HepG2 (cell line): ENCODE measurements around the gene GPBP1. TPM values are rescaled to one million over a fixed set of nuclear protein-coding genes. Genes with fewer than 3 reads are reported as not detected.

Experiments
- ATAC-seq: fragments of 200-7000 bp; cut with Tn5 transposase; 3 replicates; pipeline ENCODE4 v1.9.1; 2020; ENCODE audit warnings: mild to moderate bottlenecking, moderate library complexity
- BruUV-seq: library from RNA; stranded (reverse); fragments of 400-500 nt; replicated peaks from 2 replicates; lab custom pipeline; 2021; lab: Mats Ljungman, UMichigan
- CTCF ChIA-PET: fragments of 300-600 bp; formaldehyde crosslinking; extraction: SDS; loops from one replicate; lab custom pipeline; 2021; ENCODE audit warnings: low total read pairs, inconsistent platforms, low intra/inter-chr PET ratio; lab: Yijun Ruan, JAX
- POLR2A ChIA-PET: fragments of 350-600 bp; sonication (Branson Sonifier 250); formaldehyde crosslinking; loops from one replicate; lab custom pipeline; 2020; ENCODE audit warnings: antibody characterized with exemption, inconsistent platforms; lab: Yijun Ruan, JAX
- DNase-seq: peaks from one replicate; pipeline ENCODE4 v3.0.0-alpha.2; 2015; ENCODE audit warnings: low spot score
- FAIRE-seq: peaks from 3 replicates; lab custom pipeline; 2011; peaks lifted over from hg19 to GRCh38; lab: Jason Lieb, UNC
- H2AFZ ChIP-seq: one replicate; pipeline ENCODE4 v1.6.1; 2011; ENCODE audit warnings: low read length, inconsistent platforms
- H3K27ac ChIP-seq: fragments of 300-600 bp; 3 replicates; pipeline ENCODE4 v1.8.0; 2011; ENCODE audit warnings: mixed run types, mild to moderate bottlenecking, mixed read lengths, low read length, inconsistent platforms; ENCODE audit not compliant: insufficient read depth; ENCODE audit errors: extremely low read length
- H3K27me3 ChIP-seq, 2 experiments: fragments of 200-600 bp in 1 of 2; 2 replicates in 1 of 2; 3 replicates in 1 of 2; pipeline versions ENCODE4 v1.6.0 to v1.8.0; 2011; ENCODE audit warnings: low read length in 2 of 2, mild to moderate bottlenecking in 2 of 2, moderate library complexity in 2 of 2, inconsistent platforms in 1 of 2; ENCODE audit not compliant: insufficient read depth in 2 of 2, control insufficient read depth in 1 of 2
- H3K36me3 ChIP-seq, 2 experiments: fragments of 200-600 bp in 1 of 2; replicated peaks in 1 of 2; 2 replicates in 1 of 2; 3 replicates in 1 of 2; pipeline versions ENCODE4 v1.5.1 to v1.8.0; 2011; ENCODE audit warnings: low read length in 2 of 2, inconsistent platforms in 1 of 2; ENCODE audit not compliant: insufficient read depth in 2 of 2, control insufficient read depth in 1 of 2
- H3K4me1 ChIP-seq: 2 replicates; pipeline ENCODE4 v1.5.1; 2012; ENCODE audit warnings: low read length, inconsistent platforms; ENCODE audit not compliant: insufficient read depth
- H3K4me2 ChIP-seq: 2 replicates; pipeline ENCODE4 v1.6.0; 2011; ENCODE audit warnings: low read depth, low read length, inconsistent platforms
- H3K4me3 ChIP-seq, 3 experiments: fragments of 200-600 bp in 1 of 3; sonication (generic), shearing (Covaris generic) in 1 of 3; replicated peaks in 1 of 3; 2 replicates each; pipeline ENCODE4 v1.5.1; 2011 to 2016; ENCODE audit warnings: low read length in 3 of 3, inconsistent platforms in 2 of 3, low read depth in 2 of 3, mild to moderate bottlenecking in 2 of 3, control low read depth in 1 of 3, mixed read lengths in 1 of 3; ENCODE audit not compliant: insufficient read depth in 1 of 3
- H3K79me2 ChIP-seq: one replicate; pipeline ENCODE4 v1.6.1; 2011; ENCODE audit warnings: low read length, inconsistent platforms; ENCODE audit not compliant: insufficient read depth
- H3K9ac ChIP-seq: 2 replicates; pipeline ENCODE4 v1.6.0; 2011; ENCODE audit warnings: mild to moderate bottlenecking, low read depth, low read length, inconsistent platforms; ENCODE audit not compliant: insufficient read depth
- H3K9me3 ChIP-seq: 2 replicates; pipeline ENCODE4 v1.5.1; 2012; ENCODE audit warnings: mild to moderate bottlenecking, low read length
- H4K20me1 ChIP-seq: 2 replicates; pipeline ENCODE4 v1.6.0; 2011; ENCODE audit warnings: inconsistent platforms, mild to moderate bottlenecking, low read length, moderate library complexity; ENCODE audit not compliant: insufficient read depth
- CEBPG ChIP-seq: IDR thresholded peaks from 2 replicates; pipeline ENCODE4 v1.6.1; 2016
- GTF3A ChIP-seq: sonication (generic); formaldehyde crosslinking; conservative IDR thresholded peaks from 2 replicates; pipeline ENCODE4 v1.4.0; 2020; ENCODE audit warnings: mild to moderate bottlenecking, missing genetic modification reagents
- KLF13 ChIP-seq: sonication (generic); formaldehyde crosslinking; IDR thresholded peaks from 2 replicates; pipeline ENCODE4 v1.4.0; 2020; ENCODE audit warnings: mild to moderate bottlenecking, missing genetic modification reagents
- MYC ChIP-seq: sonication (generic); formaldehyde crosslinking; IDR thresholded peaks from 2 replicates; pipeline ENCODE4 v1.9.0; 2021; ENCODE audit warnings: missing genetic modification reagents, borderline replicate concordance
- NFATC3 ChIP-seq: sonication (generic); formaldehyde crosslinking; IDR thresholded peaks from 2 replicates; pipeline ENCODE4 v1.5.1; 2020; ENCODE audit warnings: mild to moderate bottlenecking, missing genetic modification reagents
- ZC3H4 ChIP-seq: sonication (generic); formaldehyde crosslinking; IDR thresholded peaks from 2 replicates; pipeline ENCODE4 v1.4.0; 2020; ENCODE audit warnings: missing genetic modification reagents, borderline replicate concordance
- ZNF235 ChIP-seq: sonication (generic); formaldehyde crosslinking; IDR thresholded peaks from 2 replicates; pipeline ENCODE4 v1.8.1; 2023; ENCODE audit warnings: mild to moderate bottlenecking, missing genetic modification reagents, borderline replicate concordance
- ZNF746 ChIP-seq: sonication (generic); formaldehyde crosslinking; IDR thresholded peaks from 2 replicates; pipeline ENCODE4 v1.8.0; 2022; ENCODE audit warnings: mild to moderate bottlenecking, missing genetic modification reagents
- ZNF772 ChIP-seq: sonication (generic); formaldehyde crosslinking; IDR thresholded peaks from 2 replicates; pipeline ENCODE4 v1.5.0; 2020; ENCODE audit warnings: mild to moderate bottlenecking, missing genetic modification reagents
- WGBS: methylation state at CpG from one replicate; pipeline ENCODE4 v1.1.6; 2017; ENCODE audit warnings: low lambda C conversion rate; 5-methylcytosine and 5-hydroxymethylcytosine counted together
- in situ Hi-C: cut with HindIII; loops from 2 replicates; pipeline ENCODE4 v1.10.0; 2017; ENCODE audit warnings: low pct_unique_long_range_greater_than_20kb; ENCODE audit not compliant: extremely low pct_ligation_motif_present
- intact Hi-C: fragments of 100-400 bp; cut with micrococcal nuclease; formaldehyde crosslinking; loops from one replicate; pipeline ENCODE4 v1.10.0; 2022; ENCODE audit not compliant: unreplicated experiment
- polyA plus RNA-seq, 8 experiments: library from polyadenylated mRNA; depleted of rRNA in 3 of 8; stranded (reverse) in 7 of 8; unstranded in 1 of 8; fragments of >200 nt; fragmentation: Illumina TruSeq in 4 of 8; extraction: Trizol in 4 of 8; gene quantifications; 2 replicates each; pipeline versions ENCODE4 v1.2.1 to v1.2.3, GENCODE V29; 2011 to 2016; ENCODE audit warnings: low read depth in 4 of 8, missing spikeins in 1 of 8, mixed read lengths in 1 of 8; ENCODE audit not compliant: insufficient read depth in 1 of 8
- total RNA-seq, 5 experiments: library from RNA; depleted of rRNA; stranded (reverse); fragments of >200 nt; fragmentation: Illumina TruSeq; extraction: Trizol; gene quantifications; 2 replicates each; pipeline ENCODE4 v1.2.3, GENCODE V29; 2016; ENCODE audit warnings: low read depth in 1 of 5
- TF ChIP-seq, protein P1 (sequence below): sonication (generic); formaldehyde crosslinking; IDR thresholded peaks from 2 replicates; pipeline ENCODE4 v1.5.0; 2020; ENCODE audit warnings: mild to moderate bottlenecking, missing genetic modification reagents
- TF ChIP-seq, protein P2 (sequence below): conservative IDR thresholded peaks from 2 replicates; pipeline ENCODE4 v1.6.1; 2018; ENCODE audit warnings: missing genetic modification reagents
- TF ChIP-seq, protein P3 (sequence below): sonication (generic); formaldehyde crosslinking; IDR thresholded peaks from 2 replicates; pipeline ENCODE4 v1.4.0; 2020; ENCODE audit warnings: missing genetic modification reagents, borderline replicate concordance
- TF ChIP-seq, protein P4 (sequence below): sonication (generic); formaldehyde crosslinking; IDR thresholded peaks from 2 replicates; pipeline ENCODE4 v1.5.0; 2020; ENCODE audit warnings: missing genetic modification reagents, mild to moderate bottlenecking, borderline replicate concordance

Gene GPBP1
- total and polyA plus RNA-seq, 2 of the 13 experiments (the other 11 are each of a cell fraction or from before 2014, with no cell fraction given) = 27.1 to 72.2 TPM

DNA sequence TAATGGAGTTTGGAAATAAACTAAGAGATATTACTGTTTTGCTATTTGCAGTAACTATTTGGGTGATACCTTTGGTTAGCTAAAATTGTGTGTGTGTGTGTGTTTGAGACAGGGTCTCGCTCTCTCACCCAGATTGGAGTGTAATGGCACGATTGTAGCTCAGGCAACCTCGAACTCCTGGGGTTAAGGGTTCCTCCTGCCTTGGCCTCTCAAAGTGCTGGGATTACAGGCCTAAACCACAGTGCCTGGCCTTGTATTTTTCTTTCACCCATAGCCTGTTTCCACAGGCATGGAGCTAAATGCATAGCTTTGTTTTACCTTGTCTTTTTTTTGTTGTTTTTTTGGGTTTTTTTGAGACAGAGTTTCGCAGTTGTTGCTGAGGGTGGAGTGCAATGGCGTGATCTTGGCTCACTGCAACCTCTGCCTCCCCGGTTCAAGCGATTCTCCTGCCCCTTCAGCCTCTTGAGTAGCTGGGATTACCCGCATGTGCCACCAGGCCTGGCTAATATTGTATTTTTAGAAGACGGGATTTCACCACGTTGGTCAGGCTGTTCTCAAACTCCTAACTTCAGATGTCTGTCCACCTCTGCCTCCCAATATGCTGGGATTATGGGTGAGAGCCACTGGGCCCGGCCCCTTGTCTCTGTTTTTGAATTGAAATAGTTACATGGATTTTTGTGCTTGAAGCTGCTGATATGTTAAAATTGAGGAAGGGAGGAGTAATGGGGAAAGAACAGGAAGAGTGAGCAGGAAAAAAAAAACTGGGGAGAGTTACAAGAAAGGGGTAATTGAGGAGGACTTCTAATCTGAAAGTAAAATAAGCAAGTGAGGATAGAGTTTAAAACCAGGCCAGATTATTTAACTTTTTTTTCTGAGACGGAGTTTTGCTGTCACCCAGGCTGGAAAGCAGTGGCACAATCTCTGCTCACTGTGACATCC is 5.7 kb downstream of the GPBP1 start:
- Histone ChIP-seq H3K27me3 (no peaks in the 10 kb centered on the region; a peak in 1 of 5 replicates), H3K4me3 (peak overlapping the region; percentile 18 to 94 (median 90)), H3K4me1 (peaks cover 48% of the 10 kb centered on the region), H3K27ac (peak overlapping the region; percentile 21), H3K36me3 (peaks cover 3 to 15% of the 10 kb centered on the region in 2 experiments; a peak in 3 of 5 replicates), H3K4me2 (peak overlapping the region; percentile 83), H3K79me2 (peaks cover 98% of the 10 kb centered on the region), H2AFZ (no peak overlapping the region), H4K20me1 (peaks cover 81% of the 10 kb centered on the region), H3K9me3 (no peaks in the 10 kb centered on the region), H3K9ac (peak overlapping the region; percentile 97)
- ChIA-PET CTCF (no interaction called here), POLR2A (interaction anchor here (1.1 kb wide), 1 partner anchor 12 kb away, joined by 3 read pairs; no protein-coding TSS in a partner anchor)
- in situ Hi-C loops = no loop called here
- FAIRE-seq = no peak
- BruUV-seq = no TSS peak
- WGBS = 65% methylated on average over 12 of the region's 12 CpGs
- intact Hi-C loops = loop anchor here (10.0 kb wide), 1 partner anchor 515 kb away; no protein-coding TSS in a partner anchor
- ATAC-seq = peak; percentile 18; the same call in 2 of the 3 replicates
- DNase-seq = no peak
- TF ChIP-seq GTF3A = no peak
- no peak for TF ChIP-seq KLF13 (CRISPR knock-in tag)
- no peak for TF ChIP-seq ZNF772
- TF ChIP-seq, protein P1, sequence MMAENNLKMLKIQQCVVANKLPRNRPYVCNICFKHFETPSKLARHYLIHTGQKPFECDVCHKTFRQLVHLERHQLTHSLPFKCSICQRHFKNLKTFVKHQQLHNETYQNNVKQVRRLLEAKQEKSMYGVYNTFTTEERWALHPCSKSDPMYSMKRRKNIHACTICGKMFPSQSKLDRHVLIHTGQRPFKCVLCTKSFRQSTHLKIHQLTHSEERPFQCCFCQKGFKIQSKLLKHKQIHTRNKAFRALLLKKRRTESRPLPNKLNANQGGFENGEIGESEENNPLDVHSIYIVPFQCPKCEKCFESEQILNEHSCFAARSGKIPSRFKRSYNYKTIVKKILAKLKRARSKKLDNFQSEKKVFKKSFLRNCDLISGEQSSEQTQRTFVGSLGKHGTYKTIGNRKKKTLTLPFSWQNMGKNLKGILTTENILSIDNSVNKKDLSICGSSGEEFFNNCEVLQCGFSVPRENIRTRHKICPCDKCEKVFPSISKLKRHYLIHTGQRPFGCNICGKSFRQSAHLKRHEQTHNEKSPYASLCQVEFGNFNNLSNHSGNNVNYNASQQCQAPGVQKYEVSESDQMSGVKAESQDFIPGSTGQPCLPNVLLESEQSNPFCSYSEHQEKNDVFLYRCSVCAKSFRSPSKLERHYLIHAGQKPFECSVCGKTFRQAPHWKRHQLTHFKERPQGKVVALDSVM (CRISPR knock-in tag) = peak; percentile 50; the same call in 1 of the 2 replicates
- TF ChIP-seq ZC3H4 (CRISPR knock-in tag) = no peak
- TF ChIP-seq CEBPG (CRISPR knock-in tag) = no peak
- TF ChIP-seq MYC (CRISPR knock-in tag) = no peak
- TF ChIP-seq, protein P2, sequence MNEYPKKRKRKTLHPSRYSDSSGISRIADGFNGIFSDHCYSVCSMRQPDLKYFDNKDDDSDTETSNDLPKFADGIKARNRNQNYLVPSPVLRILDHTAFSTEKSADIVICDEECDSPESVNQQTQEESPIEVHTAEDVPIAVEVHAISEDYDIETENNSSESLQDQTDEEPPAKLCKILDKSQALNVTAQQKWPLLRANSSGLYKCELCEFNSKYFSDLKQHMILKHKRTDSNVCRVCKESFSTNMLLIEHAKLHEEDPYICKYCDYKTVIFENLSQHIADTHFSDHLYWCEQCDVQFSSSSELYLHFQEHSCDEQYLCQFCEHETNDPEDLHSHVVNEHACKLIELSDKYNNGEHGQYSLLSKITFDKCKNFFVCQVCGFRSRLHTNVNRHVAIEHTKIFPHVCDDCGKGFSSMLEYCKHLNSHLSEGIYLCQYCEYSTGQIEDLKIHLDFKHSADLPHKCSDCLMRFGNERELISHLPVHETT (CRISPR knock-in tag) = no peak
- TF ChIP-seq, protein P3, sequence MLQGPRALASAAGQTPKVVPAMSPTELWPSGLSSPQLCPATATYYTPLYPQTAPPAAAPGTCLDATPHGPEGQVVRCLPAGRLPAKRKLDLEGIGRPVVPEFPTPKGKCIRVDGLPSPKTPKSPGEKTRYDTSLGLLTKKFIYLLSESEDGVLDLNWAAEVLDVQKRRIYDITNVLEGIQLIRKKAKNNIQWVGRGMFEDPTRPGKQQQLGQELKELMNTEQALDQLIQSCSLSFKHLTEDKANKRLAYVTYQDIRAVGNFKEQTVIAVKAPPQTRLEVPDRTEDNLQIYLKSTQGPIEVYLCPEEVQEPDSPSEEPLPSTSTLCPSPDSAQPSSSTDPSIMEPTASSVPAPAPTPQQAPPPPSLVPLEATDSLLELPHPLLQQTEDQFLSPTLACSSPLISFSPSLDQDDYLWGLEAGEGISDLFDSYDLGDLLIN = no peak
- TF ChIP-seq, protein P4, sequence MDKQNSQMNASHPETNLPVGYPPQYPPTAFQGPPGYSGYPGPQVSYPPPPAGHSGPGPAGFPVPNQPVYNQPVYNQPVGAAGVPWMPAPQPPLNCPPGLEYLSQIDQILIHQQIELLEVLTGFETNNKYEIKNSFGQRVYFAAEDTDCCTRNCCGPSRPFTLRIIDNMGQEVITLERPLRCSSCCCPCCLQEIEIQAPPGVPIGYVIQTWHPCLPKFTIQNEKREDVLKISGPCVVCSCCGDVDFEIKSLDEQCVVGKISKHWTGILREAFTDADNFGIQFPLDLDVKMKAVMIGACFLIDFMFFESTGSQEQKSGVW = no peak
- TF ChIP-seq ZNF746 (CRISPR knock-in tag) = no peak
- TF ChIP-seq ZNF235 (CRISPR knock-in tag) = no peak
- no peak for TF ChIP-seq NFATC3 (CRISPR knock-in tag)
